Fibroblast of skin of scalp (primary cell): ENCODE results near the gene SLC7A8.
"Not testable (repeated sequence)": the region's sequence is repeated elsewhere in the genome, so short reads cannot be mapped to it uniquely, and the experiment has no call there.

Experiments
- DNase-seq: peaks from one replicate; pipeline ENCODE4 v3.0.0-alpha.2; 2013

SLC7A8 gene

GRCh38 chr14:23113431-23114119 is 69.9 kb downstream of the SLC7A8 start:
- DNase-seq = no peak

- no peak for DNase-seq
Measured at GRCh38 chr14:23112359-23113178, 70.9 kb downstream of the SLC7A8 start.

GRCh38 chr14:23110579-23111365 is 72.7 kb downstream of the SLC7A8 start:
- no peak for DNase-seq

- DNase-seq = no peak
Measured at GRCh38 chr14:23109769-23110168, 73.7 kb downstream of the SLC7A8 start.

- DNase-seq = not testable (repeated sequence)
Measured at GRCh38 chr14:23108169-23108568, 75.3 kb downstream of the SLC7A8 start.

GRCh38 chr14:23107620-23108019 is 75.8 kb downstream of the SLC7A8 start:
- not testable (repeated sequence) for DNase-seq

- no peak for DNase-seq
Measured at GRCh38 chr14:23106747-23107045, 76.8 kb downstream of the SLC7A8 start.

- no peak for DNase-seq
Measured at GRCh38 chr14:23105348-23105824, 78.1 kb downstream of the SLC7A8 start.

- DNase-seq = no peak
Measured at GRCh38 chr14:23104591-23105347, 78.7 kb downstream of the SLC7A8 start, which contains the start of gene CIROP. CIROP (minus strand) TSS chr14:23104989; CDS start chr14:23104920, 69 bp downstream.

- DNase-seq = no peak
Measured at GRCh38 chr14:23104070-23104590, 79.3 kb downstream of the SLC7A8 start.

- no peak for DNase-seq
Measured at GRCh38 chr14:23103581-23103980, 79.9 kb downstream of the SLC7A8 start.

GRCh38 chr14:23102801-23103200 is 80.7 kb downstream of the SLC7A8 start:
- DNase-seq = no peak

- no peak for DNase-seq
Measured at GRCh38 chr14:23101986-23102625, 81.4 kb downstream of the SLC7A8 start.

- no peak for DNase-seq
Measured at GRCh38 chr14:23101213-23101970, 82.1 kb downstream of the SLC7A8 start.

GRCh38 chr14:23099212-23099861 is 84.1 kb downstream of the SLC7A8 start:
- DNase-seq = no peak

- DNase-seq = no peak
Measured at GRCh38 chr14:23097786-23098185, 85.7 kb downstream of the SLC7A8 start.

GRCh38 chr14:23095196-23096108 is 88.0 kb downstream of the SLC7A8 start, which contains the start of gene C14orf119:
C14orf119 (plus strand) TSS chr14:23095505; CDS start chr14:23097659, 2,154 bp downstream.
- peak; percentile 100 for DNase-seq

GRCh38 chr14:23094666-23095195 is 88.7 kb downstream of the SLC7A8 start, which contains the start of gene ACIN1:
ACIN1 (minus strand) TSS chr14:23095136; CDS start chr14:23095112, 24 bp downstream.
- peak; percentile 90 for DNase-seq
